H9 (cell line): ENCODE measurements around the gene GMNC. TPM values are rescaled to one million over a fixed set of nuclear protein-coding genes. Genes with fewer than 3 reads are reported as not detected.

ENCODE experiments used
- DNase-seq: peaks from one replicate; pipeline ENCODE4 v3.0.0-alpha.2; 2017
- H2AFZ ChIP-seq: one replicate; pipeline ENCODE4 v1.6.1; 2013; ENCODE audit warnings: mild to moderate bottlenecking, low read length, control low read depth, moderate library complexity
- H2AK5ac ChIP-seq: 2 replicates; pipeline ENCODE4 v1.6.1; 2013; ENCODE audit warnings: low read length, control low read depth, mixed read lengths; ENCODE audit not compliant: insufficient read length
- H2BK120ac ChIP-seq: one replicate; pipeline ENCODE4 v1.6.1; 2013; ENCODE audit warnings: low read depth, mild to moderate bottlenecking, low read length, control low read depth, inconsistent platforms; ENCODE audit not compliant: poor library complexity, severe bottlenecking
- H2BK12ac ChIP-seq: 2 replicates; pipeline ENCODE4 v1.6.1; 2013; ENCODE audit warnings: low read length, control low read depth, mixed read lengths, low read depth; ENCODE audit not compliant: insufficient read length
- H2BK15ac ChIP-seq: 2 replicates; pipeline ENCODE4 v1.6.1; 2013; ENCODE audit warnings: low read depth, low read length, control low read depth
- H2BK20ac ChIP-seq: one replicate; pipeline ENCODE4 v1.6.1; 2013; ENCODE audit warnings: low read depth, mild to moderate bottlenecking, low read length, control low read depth, inconsistent platforms; ENCODE audit not compliant: poor library complexity, severe bottlenecking
- H2BK5ac ChIP-seq: 2 replicates; pipeline ENCODE4 v1.6.1; 2013; ENCODE audit warnings: low read length, control low read depth, mixed read lengths; ENCODE audit not compliant: insufficient read length
- H3K14ac ChIP-seq: 2 replicates; pipeline ENCODE4 v1.6.1; 2013; ENCODE audit warnings: low read length, control low read depth; ENCODE audit not compliant: insufficient read depth
- H3K18ac ChIP-seq: 2 replicates; pipeline ENCODE4 v1.6.1; 2013; ENCODE audit warnings: low read depth, mild to moderate bottlenecking, mixed read lengths, low read length, control low read depth; ENCODE audit not compliant: insufficient read length
- H3K23ac ChIP-seq: 2 replicates; pipeline ENCODE4 v1.6.1; 2013; ENCODE audit warnings: low read length, control low read depth, mixed read lengths, low read depth; ENCODE audit not compliant: insufficient read length
- H3K23me2 ChIP-seq: 2 replicates; pipeline ENCODE4 v1.6.1; 2013; ENCODE audit warnings: low read depth, mild to moderate bottlenecking, mixed read lengths, low read length, control low read depth; ENCODE audit not compliant: insufficient read length, poor library complexity, severe bottlenecking
- H3K27ac ChIP-seq: 2 replicates; pipeline ENCODE4 v1.5.1; 2013; ENCODE audit warnings: low read length, control low read depth, mixed read lengths, low read depth; ENCODE audit not compliant: insufficient read length
- H3K27me3 ChIP-seq: 2 replicates; pipeline ENCODE4 v1.6.1; 2013; ENCODE audit warnings: low read length, control low read depth, inconsistent platforms; ENCODE audit not compliant: insufficient read depth
- H3K4ac ChIP-seq: 2 replicates; pipeline ENCODE4 v1.6.1; 2013; ENCODE audit warnings: low read depth, mild to moderate bottlenecking, control low read depth, inconsistent platforms, low read length, moderate library complexity
- H3K4me1 ChIP-seq: 2 replicates; pipeline ENCODE4 v1.6.1; 2013; ENCODE audit warnings: low read length, control low read depth, inconsistent platforms; ENCODE audit not compliant: insufficient read depth
- H3K4me2 ChIP-seq: 2 replicates; pipeline ENCODE4 v1.6.1; 2013; ENCODE audit warnings: low read length, control low read depth, mixed read lengths; ENCODE audit not compliant: insufficient read length, insufficient read depth
- H3K56ac ChIP-seq: 2 replicates; pipeline ENCODE4 v1.6.1; 2013; ENCODE audit warnings: low read depth, mild to moderate bottlenecking, mixed read lengths, low read length, control low read depth; ENCODE audit not compliant: insufficient read length
- H3K79me1 ChIP-seq: 2 replicates; pipeline ENCODE4 v1.6.1; 2013; ENCODE audit warnings: low read depth, mild to moderate bottlenecking, moderate library complexity, low read length, control low read depth, inconsistent platforms; ENCODE audit not compliant: insufficient read depth, poor library complexity, severe bottlenecking
- H3K79me2 ChIP-seq: 2 replicates; pipeline ENCODE4 v1.6.1; 2013; ENCODE audit warnings: low read length, control low read depth, inconsistent platforms; ENCODE audit not compliant: insufficient read depth
- H3K9ac ChIP-seq: 2 replicates; pipeline ENCODE4 v1.6.1; 2013; ENCODE audit warnings: low read length, control low read depth, mixed read lengths; ENCODE audit not compliant: insufficient read length; ENCODE audit errors: extremely low read depth
- H3K9me3 ChIP-seq: one replicate; pipeline ENCODE4 v1.6.1; 2013; ENCODE audit warnings: low read depth, low read length, inconsistent platforms; ENCODE audit not compliant: control insufficient read depth
- H3T11ph ChIP-seq: one replicate; pipeline ENCODE4 v1.6.1; 2013; ENCODE audit warnings: mild to moderate bottlenecking, low read length, control low read depth, inconsistent platforms
- H4K20me1 ChIP-seq: one replicate; pipeline ENCODE4 v1.6.1; 2013; ENCODE audit not compliant: control insufficient read depth, insufficient read length, insufficient read depth
- H4K5ac ChIP-seq: 2 replicates; pipeline ENCODE4 v1.6.1; 2013; ENCODE audit warnings: low read depth, mild to moderate bottlenecking, mixed read lengths, low read length, control low read depth; ENCODE audit not compliant: insufficient read length
- H4K8ac ChIP-seq: replicated peaks from 2 replicates; pipeline ENCODE4 v1.6.1; 2013; ENCODE audit warnings: low read length, control low read depth, mixed read lengths, low read depth; ENCODE audit not compliant: insufficient read length
- H4K91ac ChIP-seq: 2 replicates; pipeline ENCODE4 v1.6.1; 2013; ENCODE audit warnings: low read depth, mild to moderate bottlenecking, moderate library complexity, mixed read lengths, low read length, control low read depth; ENCODE audit not compliant: insufficient read length
- H3K27ac Mint-ChIP-seq, 3 experiments: 2 replicates in 2 of 3; 3 replicates in 1 of 3; pipeline ENCODE4 v1.8.0; 2020 to 2021; ENCODE audit warnings: mixed read lengths in 3 of 3, mild to moderate bottlenecking in 1 of 3, moderate library complexity in 1 of 3
- H3K27me3 Mint-ChIP-seq: 2 replicates; pipeline ENCODE4 v1.8.0; 2021; ENCODE audit warnings: low read depth, mild to moderate bottlenecking, moderate library complexity, mixed read lengths
- H3K36me3 Mint-ChIP-seq, 3 experiments: 2 replicates in 2 of 3; 3 replicates in 1 of 3; pipeline ENCODE4 v1.8.0; 2020 to 2021; ENCODE audit warnings: low read depth in 3 of 3, mixed read lengths in 3 of 3; ENCODE audit not compliant: insufficient read depth in 1 of 3
- H3K4me1 Mint-ChIP-seq, 2 experiments: 2 replicates each; pipeline ENCODE4 v1.8.0; 2020; ENCODE audit warnings: mixed read lengths in 2 of 2
- H3K4me3 Mint-ChIP-seq, 2 experiments: 2 replicates in 1 of 2; 3 replicates in 1 of 2; pipeline ENCODE4 v1.8.0; 2020 to 2021; ENCODE audit warnings: mild to moderate bottlenecking in 2 of 2, mixed read lengths in 2 of 2, moderate library complexity in 1 of 2
- H3K9me3 Mint-ChIP-seq, 2 experiments: 2 replicates in 1 of 2; 3 replicates in 1 of 2; pipeline ENCODE4 v1.8.0; 2020; ENCODE audit warnings: mild to moderate bottlenecking in 2 of 2, mixed read lengths in 2 of 2, moderate library complexity in 1 of 2
- CTCF ChIP-seq: fragments of 200-600 bp; sonication (generic); conservative IDR thresholded peaks from 3 replicates; pipeline ENCODE4 v1.8.0; 2021; ENCODE audit warnings: antibody characterized with exemption, mild to moderate bottlenecking
- WGBS: extraction: QIAGEN DNeasy Blood & Tissue Kit; methylation state at CpG from one replicate; pipeline ENCODE4 v1.1.7; 2013; ENCODE audit warnings: missing lambda C conversion rate, low lambda C conversion rate, mixed read lengths; ENCODE audit not compliant: insufficient read length; ENCODE audit errors: extremely low coverage; 5-methylcytosine and 5-hydroxymethylcytosine counted together
- total RNA-seq: library from RNA; stranded (reverse); gene quantifications from 2 replicates; pipeline ENCODE4 v1.2.1, GENCODE V29; 2021

The GMNC gene
- total RNA-seq, 1 experiment from 2014 or later = not detected

DNA sequence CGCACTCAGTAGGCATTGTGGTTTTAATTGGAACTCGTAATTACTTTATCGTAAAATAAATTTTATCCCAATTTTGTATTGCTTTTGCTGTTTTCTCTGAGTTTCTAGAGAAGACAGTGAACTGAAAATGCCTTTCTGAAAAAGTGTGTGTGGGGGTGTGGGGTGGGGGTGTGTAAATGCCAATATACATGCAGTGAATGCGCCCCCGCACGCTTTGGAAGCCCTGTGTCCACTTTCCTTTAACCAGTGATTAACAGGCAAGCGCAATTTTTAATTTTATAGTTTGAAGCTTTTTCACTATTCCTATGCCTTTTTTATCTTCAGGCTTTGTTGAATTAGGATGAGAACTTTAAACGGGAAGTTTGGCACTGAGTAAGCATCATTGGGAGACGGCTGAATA, 47.4 kb upstream of the GMNC start:
- no peak overlapping the region for H3K4me2 ChIP-seq
- WGBS = no CpG with 5 or more reads among the region's 9 CpGs
- H3K23me2 ChIP-seq = no peaks in the 10 kb centered on the region
- no peak overlapping the region for H3K23ac ChIP-seq
- no peak overlapping the region for H4K91ac ChIP-seq
- H3T11ph ChIP-seq = no peak overlapping the region
- H3K9ac ChIP-seq = no peak overlapping the region
- H2BK5ac ChIP-seq = no peak overlapping the region
- H3K79me1 ChIP-seq = no peaks in the 10 kb centered on the region
- Mint-ChIP-seq H3K27me3 (no peaks in the 10 kb centered on the region), H3K4me1 (peaks cover 3 to 7% of the 10 kb centered on the region in 2 experiments), H3K27ac (no peak overlapping the region), H3K36me3 (peaks cover 3 to 8% (median 3%) of the 10 kb centered on the region in 3 experiments), H3K4me3 (no peak overlapping the region), H3K9me3 (peaks cover 10 to 15% of the 10 kb centered on the region in 2 experiments)
- no peak overlapping the region for H2BK12ac ChIP-seq
- H3K27ac ChIP-seq = no peak overlapping the region
- H4K20me1 ChIP-seq = no peaks in the 10 kb centered on the region
- no peak overlapping the region for H2BK20ac ChIP-seq
- no peak overlapping the region for H2BK120ac ChIP-seq
- no peak for TF ChIP-seq CTCF
- no peaks in the 10 kb centered on the region for H3K27me3 ChIP-seq
- no peak overlapping the region for H4K5ac ChIP-seq
- H4K8ac ChIP-seq = no peak overlapping the region
- peaks cover 3% of the 10 kb centered on the region; the same call in 1 of the 2 replicates for H3K4me1 ChIP-seq
- no peaks in the 10 kb centered on the region for H3K9me3 ChIP-seq
- no peak overlapping the region for H3K14ac ChIP-seq
- no peak overlapping the region for H2BK15ac ChIP-seq
- no peaks in the 10 kb centered on the region; the same call in 1 of the 2 replicates for H3K79me2 ChIP-seq
- H2AFZ ChIP-seq = no peak overlapping the region
- no peak overlapping the region for H3K4ac ChIP-seq
- H3K56ac ChIP-seq = no peak overlapping the region
- H2AK5ac ChIP-seq = no peak overlapping the region
- H3K18ac ChIP-seq = no peak overlapping the region
- DNase-seq = no peak
